HK-2 (cell line): ENCODE results near the gene ELMOD3.
"Not testable (repeated sequence)": the region's sequence is repeated elsewhere in the genome, so short reads cannot be mapped to it uniquely, and the experiment has no call there.

Experiments used
- DNase-seq: peaks from one replicate; pipeline ENCODE4 v3.0.0-alpha.2; 2018; ENCODE audit not compliant: unreplicated experiment

The ELMOD3 gene

DNA sequence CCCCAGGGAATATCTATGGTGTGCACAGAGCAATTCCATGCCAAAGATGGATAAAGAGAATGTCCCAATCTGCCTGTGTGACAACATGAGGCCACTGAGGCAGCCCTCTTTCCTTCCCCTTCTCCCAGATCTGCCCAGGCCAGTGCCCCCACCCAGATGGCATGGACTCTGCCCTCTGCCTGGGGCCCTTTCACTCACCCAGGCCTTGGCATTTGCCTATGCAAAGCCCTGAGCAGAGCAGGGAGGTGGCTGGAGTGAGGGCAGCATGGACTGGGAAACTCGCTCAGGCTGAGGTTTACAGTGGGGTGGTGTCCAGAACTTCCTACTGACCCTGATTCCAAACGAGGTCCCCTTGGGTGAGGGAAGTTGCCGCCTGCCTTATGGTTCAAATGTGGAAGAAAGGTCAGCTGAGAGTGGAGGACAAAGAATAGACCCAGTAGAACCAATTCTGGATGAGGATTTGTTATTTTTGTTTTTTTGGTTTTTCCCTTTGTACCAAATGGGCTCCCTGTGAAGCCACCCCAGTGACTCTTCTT is 72.8 kb downstream of the ELMOD3 start:
- DNase-seq = no peak

DNA sequence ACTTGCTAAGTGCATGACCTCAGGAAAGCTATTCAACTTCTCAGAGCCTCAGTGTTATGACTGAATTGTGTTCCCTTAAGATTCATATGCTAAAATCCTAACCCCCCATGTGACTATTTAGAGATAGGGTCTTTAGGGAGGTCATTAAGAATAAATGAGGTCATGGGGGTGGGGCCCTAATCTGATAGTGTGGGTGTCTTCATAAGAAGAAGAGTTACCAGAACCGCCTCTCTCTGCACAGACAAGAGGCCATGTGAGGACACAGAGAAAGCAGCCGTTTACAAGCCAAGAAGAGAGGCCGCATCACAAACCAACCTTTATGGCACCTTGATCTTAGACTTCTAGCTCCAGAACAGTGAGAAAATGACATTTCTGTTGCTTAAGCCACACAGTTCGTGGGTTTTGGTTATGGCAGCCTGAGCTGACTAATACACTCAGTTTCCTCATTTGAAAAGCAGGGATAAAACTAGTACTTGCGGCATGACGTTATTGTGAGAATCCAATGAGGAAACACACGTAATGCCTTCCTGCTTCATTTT is 73.8 kb downstream of the ELMOD3 start:
- DNase-seq = no peak

DNA sequence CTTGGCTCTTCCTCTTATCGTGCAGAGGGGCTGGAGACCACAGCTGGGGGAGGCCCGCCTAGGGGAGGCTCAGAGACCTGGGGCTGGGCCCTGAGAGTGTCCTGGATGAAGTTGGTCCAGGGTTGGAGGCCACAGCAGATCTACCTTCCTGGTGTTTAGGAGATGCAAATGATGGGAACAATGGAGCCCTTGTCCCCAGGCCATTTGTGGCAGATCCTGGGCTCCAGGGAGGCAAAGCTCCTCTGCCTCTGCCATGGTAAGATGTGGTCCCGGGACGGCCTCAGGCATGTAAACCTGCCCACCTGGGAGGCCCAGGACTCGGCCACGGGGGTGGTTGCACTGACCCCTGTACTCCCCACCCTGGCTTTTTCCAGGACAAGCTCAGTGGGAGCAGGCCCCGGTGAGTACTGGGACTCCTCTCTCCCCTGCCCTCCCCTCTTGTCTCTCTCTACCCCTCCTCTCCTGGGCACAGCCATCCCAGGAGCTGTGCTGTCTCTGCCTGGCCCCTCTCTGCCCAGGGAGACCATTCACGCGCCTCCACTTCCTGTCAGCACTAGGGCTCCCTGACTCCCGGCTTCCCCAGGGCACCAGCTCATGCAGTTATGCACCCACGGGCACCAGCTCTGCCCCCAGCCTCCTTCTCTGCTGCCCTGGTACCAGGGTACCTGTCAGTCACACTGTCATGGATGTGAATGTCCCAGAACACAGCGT is 74.8 kb downstream of the ELMOD3 start:
- DNase-seq = no peak

DNA sequence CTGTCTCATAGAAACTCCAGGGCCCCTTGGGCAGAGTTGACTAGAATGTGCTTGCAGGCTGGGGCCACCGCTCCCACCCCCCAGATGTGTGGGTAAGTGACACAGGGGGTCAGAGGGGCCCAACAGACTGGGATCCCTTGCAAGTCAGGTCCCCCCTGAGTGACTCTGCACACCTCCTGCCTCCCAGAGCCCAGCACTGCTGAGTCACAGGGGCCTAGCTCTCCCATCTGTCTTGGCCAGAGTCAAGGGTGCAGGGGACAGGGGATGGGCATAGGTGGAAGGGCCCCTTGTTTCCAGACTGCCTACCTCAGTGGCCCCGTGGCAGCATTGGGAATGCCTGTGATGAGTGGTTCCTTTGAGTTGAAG is 75.3 kb downstream of the ELMOD3 start:
- no peak for DNase-seq

DNA sequence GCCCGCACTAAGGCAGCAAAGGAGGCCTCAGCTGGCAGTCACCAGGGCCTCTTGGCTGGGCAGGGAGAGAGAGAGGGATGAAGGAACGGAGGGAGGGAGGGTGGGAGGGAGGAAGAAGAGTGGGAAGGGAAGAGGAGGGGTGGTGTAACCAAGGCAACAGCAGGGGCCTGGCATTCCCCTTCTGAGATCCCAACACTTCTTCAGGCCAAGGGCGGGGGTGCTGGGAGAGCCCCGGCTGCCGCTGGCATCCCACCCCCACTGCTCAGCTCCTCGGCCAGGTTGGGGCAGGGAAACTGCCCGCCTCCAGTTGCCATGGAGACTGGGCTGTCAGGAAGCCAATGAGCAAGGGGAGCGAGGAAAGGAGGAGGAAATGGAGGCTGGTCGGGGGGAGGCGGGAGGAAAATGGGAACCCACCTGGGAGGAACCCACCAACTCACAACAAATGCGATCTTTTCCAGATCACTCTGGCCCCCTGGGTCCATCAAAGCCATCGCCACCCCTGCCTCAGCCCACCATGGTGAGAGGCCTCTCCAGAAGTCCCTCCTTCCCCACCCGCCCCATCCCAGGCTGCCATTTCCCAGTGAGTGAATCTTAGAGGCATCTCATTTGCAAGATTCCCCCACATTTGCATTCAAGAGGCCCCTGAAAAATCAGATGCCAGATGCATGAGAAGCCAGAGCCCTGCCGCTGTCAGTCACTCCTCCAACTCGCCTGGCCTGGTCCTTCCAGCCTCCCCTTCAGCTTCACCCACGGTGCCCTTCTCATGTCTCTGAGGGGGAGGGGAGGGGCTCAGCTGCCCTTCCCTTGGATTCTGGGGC is 76.4 kb downstream of the ELMOD3 start:
- no peak for DNase-seq

DNA sequence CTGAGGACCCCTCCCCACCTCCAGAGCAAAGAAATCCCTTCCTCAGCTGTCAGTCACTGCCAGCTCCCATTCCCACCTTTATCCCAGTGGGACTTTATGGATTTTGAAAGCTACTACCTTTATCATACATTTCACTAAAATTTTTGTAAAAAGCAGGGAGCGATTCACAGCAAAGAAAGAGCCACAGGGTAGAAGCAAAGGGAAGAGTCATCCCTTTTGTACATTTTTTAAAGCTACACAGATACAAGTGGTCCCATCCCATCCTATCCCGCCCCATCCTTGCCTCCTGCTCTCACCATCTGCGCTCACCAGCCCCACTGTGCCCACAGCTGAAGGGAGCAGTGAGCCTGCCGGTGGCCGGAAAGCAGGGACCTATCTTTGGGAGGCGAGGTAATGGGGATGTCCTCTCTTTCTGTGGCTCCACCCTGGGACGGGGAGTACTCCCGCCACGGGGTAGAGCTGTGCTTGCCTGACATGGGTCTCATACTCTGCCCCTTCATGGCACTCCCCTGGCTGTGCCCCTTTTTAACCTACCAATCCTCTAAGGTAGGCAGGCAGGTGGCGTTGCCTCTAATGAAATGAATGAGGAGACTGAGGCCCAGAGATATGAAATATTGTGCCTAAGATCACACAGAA is 77.1 kb downstream of the ELMOD3 start:
- DNase-seq = no peak

DNA sequence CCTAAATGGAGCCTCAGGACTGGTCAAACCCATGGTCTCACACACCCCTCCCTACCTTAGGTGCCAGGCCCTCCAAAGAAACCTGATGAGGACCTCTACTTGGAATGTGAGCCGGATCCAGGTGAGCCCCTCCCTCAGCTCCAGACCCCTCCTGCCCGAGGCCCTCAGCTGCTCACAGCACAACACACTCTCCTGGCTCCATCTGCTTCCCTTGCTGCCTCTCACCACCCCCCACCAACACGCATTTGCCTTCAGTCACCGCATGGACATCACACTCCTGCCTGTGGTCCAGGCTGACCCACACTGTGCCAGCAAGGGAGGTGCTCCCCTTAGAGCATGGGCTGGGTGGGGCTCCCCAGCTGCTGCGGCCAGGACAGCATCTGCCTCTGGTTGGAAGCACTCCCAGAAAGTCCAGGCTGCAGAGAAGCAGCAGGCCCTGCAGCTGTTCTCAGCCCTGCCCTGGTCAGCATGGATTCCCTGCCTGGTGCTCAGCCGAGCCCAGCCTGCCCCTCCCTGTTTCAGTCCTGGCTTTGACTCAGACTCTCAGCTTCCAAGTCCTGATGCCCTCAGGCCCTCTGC is 79.0 kb downstream of the ELMOD3 start:
- no peak for DNase-seq

DNA sequence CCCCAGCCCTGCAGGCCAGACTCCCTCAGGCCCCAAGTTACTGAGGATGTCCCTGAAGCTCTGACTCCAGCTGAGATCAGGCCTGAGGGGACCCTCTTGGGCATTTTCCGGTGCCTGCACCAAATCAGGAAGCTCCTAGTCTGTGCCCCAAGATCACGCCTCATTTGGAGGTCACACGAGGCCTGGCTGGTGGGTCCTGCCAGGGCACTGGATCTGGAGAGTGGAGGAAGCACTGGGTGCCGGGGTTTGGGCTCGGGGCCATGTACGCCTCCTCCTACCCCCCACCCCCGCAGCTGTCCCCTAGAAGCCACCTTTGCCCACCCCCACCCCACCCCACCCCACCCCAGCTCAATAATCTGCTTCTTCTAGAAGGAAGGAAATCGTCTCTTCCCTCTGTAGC is 80.1 kb downstream of the ELMOD3 start:
- no peak for DNase-seq

DNA sequence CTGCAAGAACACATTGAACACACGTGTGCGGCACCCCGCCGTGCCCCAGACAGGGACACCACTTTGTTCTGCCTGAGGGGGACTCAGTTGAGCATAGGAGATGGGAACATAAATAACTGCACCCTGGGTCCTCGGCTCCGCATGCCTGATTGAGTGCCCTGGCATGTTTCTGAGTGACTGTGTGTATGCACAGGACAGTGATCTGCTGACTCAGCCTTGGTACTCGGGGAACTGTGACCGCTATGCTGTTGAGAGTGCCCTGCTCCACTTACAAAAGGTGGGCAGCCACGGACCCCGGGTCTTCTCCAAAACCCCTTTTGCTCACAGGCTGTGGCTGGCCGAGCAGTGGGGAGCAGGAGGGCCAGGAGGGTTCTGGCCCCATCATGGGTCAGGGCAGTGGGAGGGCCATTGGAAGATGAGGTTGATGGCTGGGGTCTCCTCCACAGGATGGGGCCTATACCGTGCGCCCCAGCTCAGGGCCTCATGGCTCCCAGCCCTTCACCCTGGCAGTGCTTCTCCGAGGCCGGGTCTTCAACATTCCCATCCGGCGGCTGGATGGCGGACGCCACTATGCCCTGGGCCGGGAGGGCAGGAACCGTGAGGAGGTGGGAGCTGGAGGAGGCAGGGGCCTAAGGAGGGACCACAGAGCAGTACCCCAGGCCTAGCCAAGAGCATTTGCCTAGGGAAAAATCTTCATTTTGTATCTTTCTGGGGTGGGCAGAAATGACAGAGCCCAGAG is 80.8 kb downstream of the ELMOD3 start:
- peak; percentile 59 for DNase-seq

DNA sequence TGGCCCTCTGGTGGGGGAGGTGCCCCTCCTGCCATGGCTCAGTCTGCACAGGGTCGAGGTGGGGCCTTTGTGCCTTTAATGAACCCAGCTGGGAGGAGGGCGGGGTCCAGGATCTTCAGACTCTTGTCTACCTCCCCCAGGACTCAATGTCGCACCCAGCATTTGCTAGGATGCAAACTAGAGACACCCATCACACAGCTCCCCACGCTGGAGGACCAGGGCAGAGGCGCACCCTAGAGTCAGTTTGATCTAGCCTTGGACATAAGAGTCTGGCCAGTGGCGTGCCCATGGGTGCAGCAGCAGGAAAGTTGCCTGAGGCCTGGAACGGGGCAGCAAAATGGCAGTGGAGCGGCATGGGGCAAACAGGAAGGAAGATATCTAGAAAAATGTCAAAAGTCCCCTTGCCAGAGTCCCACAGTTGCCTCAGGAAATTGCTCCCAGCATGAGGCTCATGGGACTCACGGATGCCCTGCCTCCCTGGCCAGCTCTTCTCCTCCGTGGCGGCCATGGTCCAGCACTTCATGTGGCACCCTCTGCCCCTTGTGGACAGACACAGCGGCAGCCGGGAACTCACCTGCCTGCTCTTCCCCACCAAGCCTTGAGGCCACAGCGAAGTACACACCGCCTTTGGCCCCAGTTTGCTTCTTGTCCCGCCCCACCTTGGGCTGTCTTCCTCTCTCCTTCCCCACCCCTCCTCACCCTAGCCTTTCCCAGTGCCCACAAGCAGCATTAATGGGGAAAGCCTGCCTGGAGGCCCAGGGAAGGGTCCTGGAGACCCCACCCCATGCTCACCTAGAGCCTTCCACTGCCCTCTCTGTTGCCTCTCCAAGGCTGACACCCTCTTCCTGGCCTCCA is 81.6 kb downstream of the ELMOD3 start:
- DNase-seq = no peak

DNA sequence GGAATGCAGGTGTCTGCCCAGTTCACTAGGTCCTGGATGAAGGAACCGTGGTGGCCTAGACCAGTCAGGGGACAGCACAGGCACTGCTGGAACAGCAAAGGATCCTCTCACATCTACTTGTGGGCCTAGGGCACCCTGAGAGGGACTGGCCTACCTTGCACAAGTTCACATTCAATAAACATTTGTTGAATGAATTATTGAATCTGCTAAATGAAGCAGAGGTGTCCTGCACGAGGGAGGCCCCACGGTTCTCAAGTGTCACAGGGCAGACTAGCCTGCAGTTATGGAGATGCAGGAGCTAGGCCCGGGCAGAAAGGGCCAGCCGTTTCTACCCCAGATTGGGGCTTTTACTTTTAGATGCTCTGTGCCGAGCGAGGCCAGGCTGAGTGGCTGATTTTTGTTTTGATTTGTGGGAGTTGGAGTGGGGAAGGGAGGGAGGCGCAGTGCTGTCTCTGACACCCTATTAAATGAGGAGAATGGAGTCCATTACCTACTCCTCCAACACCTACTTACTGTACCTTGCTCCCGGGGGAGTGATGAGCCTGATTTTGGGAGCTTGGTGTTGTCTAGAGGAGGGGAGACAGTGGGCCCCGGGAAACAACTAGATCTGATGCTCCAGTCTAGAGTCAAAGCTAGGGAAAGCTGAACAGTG is 82.4 kb downstream of the ELMOD3 start:
- no peak for DNase-seq

DNA sequence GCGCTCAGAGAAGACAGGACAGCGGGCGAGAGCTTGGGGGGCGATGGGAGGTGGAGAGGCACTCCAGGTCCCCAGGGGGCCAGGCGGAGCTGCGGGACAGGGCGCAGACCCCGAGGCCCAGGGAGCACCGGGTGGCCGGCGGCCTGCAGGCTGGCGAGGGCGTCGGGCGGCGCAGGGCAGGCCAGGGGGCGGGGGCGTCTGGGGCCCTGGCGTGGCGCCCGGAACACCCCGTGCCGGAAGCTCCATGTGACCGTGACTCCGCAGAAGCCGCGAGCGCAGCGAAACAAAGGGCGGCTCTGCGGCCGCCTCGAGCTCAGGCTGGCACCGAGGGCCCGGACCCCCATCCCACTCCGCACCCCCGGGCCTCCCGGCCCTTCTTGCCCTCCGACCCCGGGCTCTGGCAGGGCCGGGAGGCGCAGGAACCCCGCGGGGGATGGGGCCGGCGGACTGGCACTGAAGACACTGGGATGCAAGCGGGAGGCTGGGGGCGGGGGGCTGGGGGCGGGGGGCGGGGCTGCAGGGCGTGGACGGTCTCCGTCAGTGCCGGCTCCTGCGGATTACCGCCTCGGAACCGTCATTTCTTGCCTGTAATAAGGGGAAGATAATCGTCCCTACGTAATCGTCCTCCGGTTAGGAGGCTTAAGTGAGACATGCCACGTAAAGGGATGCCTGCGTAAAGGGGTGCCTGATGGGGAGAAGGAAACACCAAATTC is 83.1 kb downstream of the ELMOD3 start:
- peak; percentile 88 for DNase-seq

DNA sequence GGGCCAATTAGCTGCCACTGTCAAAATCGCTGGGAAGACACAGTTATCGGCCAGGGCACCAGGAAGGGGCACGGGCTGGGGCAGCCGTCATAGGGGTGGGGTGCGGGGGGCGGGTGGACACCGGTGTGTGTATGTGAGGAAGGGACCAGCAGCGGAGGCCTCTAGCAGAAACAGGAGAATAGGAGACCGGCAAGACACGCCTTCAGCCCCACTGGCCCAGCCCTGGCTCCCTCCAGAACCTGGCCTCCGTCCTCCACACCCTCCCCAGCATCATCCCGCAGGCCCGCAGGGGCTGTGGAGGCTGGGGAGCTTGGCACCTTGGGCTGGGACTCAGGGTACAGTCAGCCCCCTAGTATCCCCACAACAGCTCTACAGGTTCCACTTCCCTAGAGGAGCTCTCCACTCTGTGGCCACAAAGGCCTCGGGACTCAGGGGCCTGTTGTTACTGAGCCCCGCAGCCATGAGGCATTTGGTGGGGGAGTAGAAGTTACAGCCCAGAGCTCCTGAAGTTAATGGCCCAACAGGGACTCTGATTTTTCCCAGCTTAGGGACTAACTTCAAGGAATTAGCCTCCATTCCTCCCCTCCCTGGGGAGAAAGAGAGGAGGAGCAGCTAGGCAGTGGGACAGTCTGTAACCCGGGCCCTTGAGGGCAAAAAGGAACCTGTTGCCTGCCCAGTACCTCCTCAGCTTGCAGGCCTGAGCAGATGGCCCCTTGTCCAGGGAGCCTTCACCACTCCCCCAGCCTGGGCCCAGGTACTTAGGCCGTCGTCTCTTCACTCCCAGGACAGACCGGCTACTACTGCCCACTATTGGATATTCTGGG is 83.8 kb downstream of the ELMOD3 start:
- peak; percentile 70 for DNase-seq

DNA sequence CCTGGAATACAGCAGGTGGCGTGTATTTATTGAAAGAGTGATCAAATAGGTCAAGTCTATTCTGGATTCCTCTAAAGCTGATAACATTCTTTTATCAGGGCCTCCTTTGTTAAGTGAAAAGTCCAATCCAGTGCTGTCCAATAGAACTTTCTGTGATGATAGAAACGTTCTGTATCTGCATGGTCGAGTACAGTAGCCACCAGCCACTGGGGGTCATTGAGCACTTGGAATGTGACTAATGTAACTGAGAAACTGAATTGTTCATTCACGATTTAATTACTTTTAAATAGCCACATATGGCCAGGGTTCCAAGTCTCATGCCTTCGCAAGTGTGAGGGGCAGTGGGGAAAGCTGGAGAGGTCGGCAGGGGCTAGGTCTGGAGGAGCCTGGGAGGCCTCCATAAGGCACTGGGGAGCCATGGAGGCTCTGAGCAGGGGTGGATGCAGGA is 84.5 kb downstream of the ELMOD3 start:
- DNase-seq = no peak

DNA sequence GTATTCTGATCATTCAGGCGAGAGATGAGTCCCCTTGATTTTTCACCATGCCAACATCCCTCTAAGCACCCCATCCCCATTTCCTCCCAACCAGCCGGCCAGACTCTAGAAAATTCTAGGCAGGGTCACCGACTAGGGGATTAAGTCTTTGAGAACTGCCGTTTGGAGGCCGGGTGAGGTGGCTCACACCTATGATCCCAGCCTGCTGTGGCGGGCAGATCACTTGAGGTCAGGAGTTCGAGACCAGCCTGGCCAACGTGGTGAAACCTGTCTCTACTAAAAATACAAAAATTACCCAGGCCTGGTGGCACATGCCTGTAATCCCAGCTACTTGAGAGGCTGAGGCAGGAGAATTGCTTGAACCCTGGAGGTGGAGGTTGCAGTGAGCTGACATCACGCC is 85.0 kb downstream of the ELMOD3 start:
- DNase-seq = not testable (repeated sequence)

DNA sequence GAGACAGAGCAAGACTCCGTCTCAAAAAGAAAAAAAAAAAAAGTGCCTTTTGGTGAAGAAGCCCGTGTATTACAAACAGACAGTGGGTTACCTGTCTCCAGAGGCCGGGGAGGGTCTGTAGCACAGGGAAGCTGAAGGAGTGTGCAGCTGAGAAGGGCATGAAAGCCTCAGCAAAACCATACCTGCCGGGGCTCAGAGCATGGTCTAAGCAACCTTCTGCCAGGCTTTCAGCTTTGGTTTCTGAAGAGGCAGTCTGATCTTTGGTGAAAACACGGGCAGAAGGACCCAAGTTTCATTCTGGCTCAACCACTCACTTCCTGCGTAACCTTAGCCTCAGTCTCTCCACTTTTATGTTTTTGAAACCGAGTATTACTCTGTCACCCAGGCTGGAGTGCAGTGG is 85.4 kb downstream of the ELMOD3 start:
- DNase-seq = no peak

DNA sequence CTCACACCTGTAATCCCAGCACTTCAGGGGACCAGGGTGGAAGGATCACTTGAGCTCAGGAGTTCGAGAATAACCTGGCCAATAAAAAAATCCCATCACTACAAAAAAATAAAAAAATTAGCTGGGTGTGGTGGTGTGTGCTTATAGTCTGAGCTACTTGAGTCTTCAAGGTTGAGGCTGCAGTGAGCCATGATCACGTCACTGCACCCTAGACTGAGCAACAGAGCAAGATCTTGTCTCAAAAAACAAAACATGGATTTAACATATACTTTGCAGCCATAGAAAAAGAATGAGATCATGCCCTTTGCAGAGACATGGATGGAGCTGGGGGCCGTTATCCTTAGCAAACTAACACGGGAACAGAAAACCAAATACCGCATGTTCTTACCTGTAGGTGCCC is 86.2 kb downstream of the ELMOD3 start:
- no peak for DNase-seq
